ENCODE measurements around the gene SIX1. TPM values are rescaled to one million over a fixed set of nuclear protein-coding genes. Genes with fewer than 3 reads are reported as not detected.
A peak's percentile ranks its signal among the peaks of the same experiment; 100 is the strongest.

The SIX1 gene
- total RNA-seq, 1 donor from 2014 or later, result 0.44 TPM

DNA sequence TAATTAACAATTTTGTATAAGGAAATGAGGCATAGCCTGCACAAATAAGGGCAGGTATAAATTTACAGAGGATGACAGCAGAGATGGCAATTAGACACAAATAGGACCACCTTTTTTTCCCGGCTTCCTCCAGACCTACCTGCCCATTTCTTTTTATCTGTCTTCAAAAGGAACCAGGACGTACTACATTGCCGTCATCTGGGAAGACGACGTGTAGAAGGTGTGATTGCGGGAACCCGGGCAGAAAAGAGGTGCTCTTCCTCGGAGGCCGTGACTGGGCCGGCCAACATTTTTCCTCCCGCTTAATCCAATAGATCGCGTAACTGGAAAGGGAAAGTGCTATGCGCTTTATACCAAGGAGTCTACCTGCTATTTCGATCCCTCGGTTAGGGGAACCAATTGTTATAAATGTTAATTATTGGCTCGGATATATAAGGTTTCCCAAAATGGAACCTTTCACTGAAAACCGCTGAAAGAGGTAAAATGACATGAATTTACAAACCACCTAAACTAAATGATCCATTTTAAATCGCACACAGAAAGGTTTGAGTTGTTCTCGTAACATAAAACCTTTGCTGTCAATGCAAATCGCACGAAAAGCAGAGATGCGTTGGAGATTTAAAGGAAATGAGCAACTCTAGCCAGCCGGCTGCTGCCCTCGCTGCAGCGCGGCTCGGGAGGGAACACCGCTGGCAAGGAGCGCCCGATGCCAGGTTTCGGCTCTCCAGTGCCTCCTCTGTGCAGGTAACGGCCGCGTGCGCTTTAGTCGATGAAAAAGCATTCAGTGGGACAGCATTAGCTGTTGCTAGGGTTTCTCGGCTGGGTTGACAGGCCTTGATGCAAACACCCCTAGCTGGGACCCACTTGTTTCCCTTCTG, 2.8 kb upstream of the SIX1 start:
- H3K4me3 Mint-ChIP-seq, result peak overlapping the region; percentile 15
- no peaks in the 10 kb centered on the region for H3K36me3 Mint-ChIP-seq (ENCODE audit: low read depth)
- H3K4me1 Mint-ChIP-seq, result peaks cover 43% of the 10 kb centered on the region

DNA sequence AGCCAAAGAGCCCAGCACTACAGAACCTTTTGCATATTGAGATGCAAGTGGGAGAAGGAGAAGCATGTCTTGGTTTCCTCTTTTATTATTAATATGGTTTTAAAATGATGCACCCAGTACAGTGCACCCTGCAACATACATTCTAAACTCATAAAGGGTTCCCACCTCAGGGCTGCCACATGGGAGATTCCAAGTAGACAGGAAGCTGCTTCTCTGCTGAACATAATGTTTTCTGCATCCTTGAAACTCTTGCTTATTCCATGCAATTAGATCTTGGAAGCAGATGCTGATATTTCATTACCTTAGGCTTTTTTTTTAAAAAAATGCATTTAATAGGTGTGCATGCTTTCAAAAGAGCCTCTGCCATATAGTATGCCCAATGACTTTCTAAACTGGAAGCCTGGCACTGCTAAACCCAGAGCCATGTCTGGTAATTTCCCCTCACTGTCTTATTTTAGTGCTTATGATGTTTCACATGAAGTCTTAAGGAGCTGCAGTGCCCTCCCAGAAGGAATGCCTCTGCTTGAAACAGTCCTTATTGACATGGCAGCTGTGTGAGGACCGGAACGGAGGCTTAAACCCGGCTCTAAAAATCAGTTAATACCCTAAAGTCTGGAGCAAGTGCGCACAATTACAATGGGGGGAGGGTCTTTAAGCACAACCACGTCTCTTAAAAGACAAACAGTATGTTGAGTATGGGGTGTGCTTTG, 2.0 kb upstream of the SIX1 start:
- peak overlapping the region; percentile 6 for H3K4me3 Mint-ChIP-seq
- no peak for DNase-seq (ENCODE audit: low read depth, low spot score)

More for the DNA sequence above, 2.8 kb upstream of the SIX1 start:
- Mint-ChIP-seq H3K27ac (ENCODE audit: unreplicated experiment) (no peak overlapping the region), H3K27me3 (ENCODE audit: low read depth) (peaks cover 99% of the 10 kb centered on the region), H3K9me3 (no peaks in the 10 kb centered on the region)
- TF ChIP-seq, protein P1, sequence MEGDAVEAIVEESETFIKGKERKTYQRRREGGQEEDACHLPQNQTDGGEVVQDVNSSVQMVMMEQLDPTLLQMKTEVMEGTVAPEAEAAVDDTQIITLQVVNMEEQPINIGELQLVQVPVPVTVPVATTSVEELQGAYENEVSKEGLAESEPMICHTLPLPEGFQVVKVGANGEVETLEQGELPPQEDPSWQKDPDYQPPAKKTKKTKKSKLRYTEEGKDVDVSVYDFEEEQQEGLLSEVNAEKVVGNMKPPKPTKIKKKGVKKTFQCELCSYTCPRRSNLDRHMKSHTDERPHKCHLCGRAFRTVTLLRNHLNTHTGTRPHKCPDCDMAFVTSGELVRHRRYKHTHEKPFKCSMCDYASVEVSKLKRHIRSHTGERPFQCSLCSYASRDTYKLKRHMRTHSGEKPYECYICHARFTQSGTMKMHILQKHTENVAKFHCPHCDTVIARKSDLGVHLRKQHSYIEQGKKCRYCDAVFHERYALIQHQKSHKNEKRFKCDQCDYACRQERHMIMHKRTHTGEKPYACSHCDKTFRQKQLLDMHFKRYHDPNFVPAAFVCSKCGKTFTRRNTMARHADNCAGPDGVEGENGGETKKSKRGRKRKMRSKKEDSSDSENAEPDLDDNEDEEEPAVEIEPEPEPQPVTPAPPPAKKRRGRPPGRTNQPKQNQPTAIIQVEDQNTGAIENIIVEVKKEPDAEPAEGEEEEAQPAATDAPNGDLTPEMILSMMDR (conservative IDR thresholded peaks at IDR 0.05), result no peak
- no peak for DNase-seq (ENCODE audit: low read depth, low spot score)

DNA sequence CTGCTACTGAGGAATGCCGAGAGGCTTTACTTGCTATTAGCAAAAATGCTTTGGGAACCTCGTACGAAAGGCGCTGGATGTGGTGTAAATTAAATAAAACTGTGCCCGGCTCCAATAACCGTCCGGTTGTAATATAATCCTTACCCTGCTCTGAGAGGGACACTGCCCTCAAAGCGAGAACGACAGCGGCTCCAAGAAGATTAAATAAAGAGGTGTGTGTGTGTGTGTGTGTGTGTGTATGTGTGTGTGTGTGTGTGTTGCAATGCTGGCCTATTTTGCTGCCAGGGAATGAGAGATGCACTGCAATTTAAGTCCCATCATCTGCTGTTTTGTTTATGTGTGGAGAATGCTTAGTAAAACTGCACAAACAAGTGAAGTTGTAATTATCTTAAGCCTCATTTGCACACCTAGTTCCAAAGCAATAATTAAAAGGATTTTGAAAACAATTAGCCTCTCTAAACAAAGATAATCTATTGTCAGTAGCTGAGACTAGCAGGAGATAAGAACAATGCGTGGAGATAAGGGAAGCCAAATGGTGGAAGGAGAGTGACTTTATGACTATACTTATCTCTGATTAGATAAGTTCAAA, 1.2 kb upstream of the SIX1 start:
- peaks cover 100% of the 10 kb centered on the region for H3K27me3 Mint-ChIP-seq (ENCODE audit: low read depth)
- no peak for DNase-seq (ENCODE audit: low read depth, low spot score)
- H3K4me1 Mint-ChIP-seq, result peaks cover 36% of the 10 kb centered on the region
- H3K9me3 Mint-ChIP-seq, result no peaks in the 10 kb centered on the region
- H3K4me3 Mint-ChIP-seq, result peak overlapping the region; percentile 82
- H3K36me3 Mint-ChIP-seq (ENCODE audit: low read depth), result no peaks in the 10 kb centered on the region
- TF ChIP-seq, protein P1 (conservative IDR thresholded peaks at IDR 0.05), result no peak
- no peak overlapping the region for H3K27ac Mint-ChIP-seq (ENCODE audit: unreplicated experiment)

More for the DNA sequence above, 2.0 kb upstream of the SIX1 start:
- Mint-ChIP-seq H3K27me3 (ENCODE audit: low read depth) (peaks cover 100% of the 10 kb centered on the region), H3K4me1 (peaks cover 43% of the 10 kb centered on the region), H3K27ac (ENCODE audit: unreplicated experiment) (no peak overlapping the region), H3K36me3 (ENCODE audit: low read depth) (no peaks in the 10 kb centered on the region), H3K9me3 (no peaks in the 10 kb centered on the region)
- TF ChIP-seq, protein P1 (conservative IDR thresholded peaks at IDR 0.05), result no peak

DNA sequence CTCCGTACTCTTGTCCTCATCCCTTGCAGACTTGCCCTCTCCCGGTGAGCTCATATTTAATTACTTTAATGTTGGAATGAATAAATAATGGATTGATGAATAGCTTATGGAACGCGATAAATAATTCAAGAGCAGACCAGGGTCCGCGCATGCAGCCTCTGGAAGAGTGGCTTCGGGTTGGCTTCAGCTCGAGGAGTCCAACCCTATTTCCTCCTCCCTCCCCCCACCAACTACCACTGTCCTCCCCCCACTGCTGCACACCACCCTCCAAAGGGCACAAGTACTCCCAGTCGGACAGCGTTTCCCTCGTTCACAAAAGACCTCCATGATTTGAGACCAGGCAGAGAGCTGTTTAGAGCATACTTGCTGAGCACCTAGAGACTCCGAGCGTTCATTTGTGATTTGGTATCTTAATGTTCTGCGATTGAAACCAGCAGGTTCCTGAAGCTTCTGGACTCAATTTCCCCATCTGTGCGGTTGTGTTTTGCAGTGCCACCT, 647 bp upstream of the SIX1 start:
- no peaks in the 10 kb centered on the region for H3K9me3 Mint-ChIP-seq
- H3K4me1 Mint-ChIP-seq, result peaks cover 31% of the 10 kb centered on the region
- no peak overlapping the region for H3K27ac Mint-ChIP-seq (ENCODE audit: unreplicated experiment)

More for the DNA sequence above, 647 bp upstream of the SIX1 start:
- H3K4me3 Mint-ChIP-seq, result peak overlapping the region; percentile 82
- TF ChIP-seq, protein P1 (conservative IDR thresholded peaks at IDR 0.05), result no peak
- DNase-seq (ENCODE audit: low read depth, low spot score), result no peak
- H3K36me3 Mint-ChIP-seq (ENCODE audit: low read depth), result no peaks in the 10 kb centered on the region
- H3K27me3 Mint-ChIP-seq (ENCODE audit: low read depth), result peaks cover 100% of the 10 kb centered on the region
